ENCODE measurements around the gene ARAP1.

The ARAP1 gene

GRCh38 chr11:72724851-72725723, 27.1 kb downstream of the ARAP1 start:
- DNase-seq (ENCODE audit: low read depth) = peak; percentile 82

GRCh38 chr11:72724021-72724551, 28.1 kb downstream of the ARAP1 start:
- DNase-seq (ENCODE audit: low read depth) = no peak

- no peak for DNase-seq (ENCODE audit: low read depth)
These were observed 28.7 kb downstream of the ARAP1 start for GRCh38 chr11:72723508-72723907.

GRCh38 chr11:72722050-72722748, 30.0 kb downstream of the ARAP1 start:
- peak; percentile 93 for DNase-seq (ENCODE audit: low read depth)

- peak; percentile 46 for DNase-seq (ENCODE audit: low read depth)
These were observed 30.5 kb downstream of the ARAP1 start for GRCh38 chr11:72721689-72722049.

- DNase-seq (ENCODE audit: low read depth) = no peak
These were observed 30.9 kb downstream of the ARAP1 start for GRCh38 chr11:72721276-72721675.

GRCh38 chr11:72720784-72721183, 31.4 kb downstream of the ARAP1 start:
- peak; percentile 26 for DNase-seq (ENCODE audit: low read depth)

GRCh38 chr11:72720047-72720446, 32.2 kb downstream of the ARAP1 start:
- no peak for DNase-seq (ENCODE audit: low read depth)

GRCh38 chr11:72719551-72719950, 32.7 kb downstream of the ARAP1 start:
- no peak for DNase-seq (ENCODE audit: low read depth)

- peak; percentile 52 for DNase-seq (ENCODE audit: low read depth)
These were observed 33.1 kb downstream of the ARAP1 start for GRCh38 chr11:72719144-72719543.

- no peak for DNase-seq (ENCODE audit: low read depth)
These were observed 34.1 kb downstream of the ARAP1 start for GRCh38 chr11:72718101-72718501.

GRCh38 chr11:72716788-72717435, 35.3 kb downstream of the ARAP1 start:
- no peak for DNase-seq (ENCODE audit: low read depth)

- DNase-seq (ENCODE audit: low read depth) = no peak
These were observed 35.9 kb downstream of the ARAP1 start for GRCh38 chr11:72716290-72716689.

GRCh38 chr11:72712841-72713240, 39.4 kb downstream of the ARAP1 start:
- DNase-seq (ENCODE audit: low read depth) = no peak

- no peak for DNase-seq (ENCODE audit: low read depth)
These were observed 39.9 kb downstream of the ARAP1 start for GRCh38 chr11:72712168-72712751.

- DNase-seq (ENCODE audit: low read depth) = no peak
These were observed 41.1 kb downstream of the ARAP1 start for GRCh38 chr11:72711141-72711540.

GRCh38 chr11:72710278-72710677, 41.9 kb downstream of the ARAP1 start:
- DNase-seq (ENCODE audit: low read depth) = no peak

GRCh38 chr11:72709478-72710238, 42.5 kb downstream of the ARAP1 start:
- no peak for DNase-seq (ENCODE audit: low read depth)

GRCh38 chr11:72707032-72707431, 45.2 kb downstream of the ARAP1 start:
- DNase-seq (ENCODE audit: low read depth) = no peak

- no peak for DNase-seq (ENCODE audit: low read depth)
These were observed 45.6 kb downstream of the ARAP1 start for GRCh38 chr11:72706579-72706978.

Measured in EH (cell line).